Measurements from ENCODE around the gene SLC25A12.
"Not testable (repeated sequence)": the region's sequence is repeated elsewhere in the genome, so short reads cannot be mapped to it uniquely, and the experiment has no call there.

Gene SLC25A12

GRCh38 chr2:171788316-171788993, 105.6 kb downstream of the SLC25A12 start:
- Histone ChIP-seq H3K9ac (ENCODE audit: insufficient read length) (no peak overlapping the region), H3K4me3 (no peak overlapping the region), H3K27ac (no peak overlapping the region), H3K9me3 (ENCODE audit: low read depth, low read length) (no peaks in the 10 kb centered on the region), H3K36me3 (ENCODE audit: insufficient read depth, low read length) (peaks cover 36% of the 10 kb centered on the region)
- TF ChIP-seq EZH2 (IDR thresholded peaks at IDR 0.05): no peak
- no peak for DNase-seq (ENCODE audit: low read depth, low spot score)

DNA sequence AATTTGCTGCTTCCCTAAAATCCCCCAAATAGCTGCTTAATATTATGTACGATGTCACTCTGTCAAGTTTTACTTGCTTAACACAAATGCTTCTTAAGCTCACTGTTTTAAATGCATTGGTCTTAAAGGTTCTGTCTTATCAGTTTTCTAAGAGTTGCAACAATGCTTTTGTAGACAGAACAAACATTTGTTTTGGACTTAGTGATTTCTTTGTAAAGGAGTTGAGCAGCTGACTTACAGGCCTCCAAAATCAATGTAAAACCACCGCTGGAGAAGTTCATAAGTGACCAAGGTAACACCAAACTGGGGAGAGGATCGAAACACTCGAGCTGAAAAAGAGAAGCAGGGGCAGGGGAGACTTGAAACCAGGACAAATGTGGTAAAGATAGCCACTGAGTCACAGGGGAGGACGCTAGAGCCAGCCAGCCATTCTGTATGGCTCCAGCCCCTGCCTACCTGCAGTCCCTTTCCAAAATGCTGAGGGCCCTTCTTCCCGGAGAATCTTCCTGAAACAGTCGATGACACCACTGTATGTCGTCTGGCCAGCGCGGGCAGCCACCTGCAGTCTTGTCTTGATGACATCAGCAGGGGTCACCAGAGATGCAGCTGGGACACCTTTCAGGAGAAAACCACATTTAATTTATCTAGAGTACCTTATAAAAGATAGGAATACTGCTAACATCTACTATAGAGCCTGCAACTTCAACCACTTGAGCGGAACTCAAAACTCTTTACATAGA, 106.5 kb downstream of the SLC25A12 start:
- Histone ChIP-seq H3K9ac (ENCODE audit: insufficient read length) (no peak overlapping the region), H3K9me3 (ENCODE audit: low read depth, low read length) (no peaks in the 10 kb centered on the region), H3K27ac (no peak overlapping the region), H3K4me3 (no peak overlapping the region), H3K36me3 (ENCODE audit: insufficient read depth, low read length) (peaks cover 44% of the 10 kb centered on the region)
- no peak for TF ChIP-seq EZH2 (IDR thresholded peaks at IDR 0.05)
- no peak for TF ChIP-seq FOXP2 (optimal IDR thresholded peaks at IDR 0.05; ENCODE audit: control extremely low read depth, extremely low read length, insufficient read depth)
- TF ChIP-seq POLR2AphosphoS5 (IDR thresholded peaks at IDR 0.05; ENCODE audit: borderline replicate concordance, low read depth, low read length): no peak
- no peak for DNase-seq (ENCODE audit: low read depth, low spot score)

DNA sequence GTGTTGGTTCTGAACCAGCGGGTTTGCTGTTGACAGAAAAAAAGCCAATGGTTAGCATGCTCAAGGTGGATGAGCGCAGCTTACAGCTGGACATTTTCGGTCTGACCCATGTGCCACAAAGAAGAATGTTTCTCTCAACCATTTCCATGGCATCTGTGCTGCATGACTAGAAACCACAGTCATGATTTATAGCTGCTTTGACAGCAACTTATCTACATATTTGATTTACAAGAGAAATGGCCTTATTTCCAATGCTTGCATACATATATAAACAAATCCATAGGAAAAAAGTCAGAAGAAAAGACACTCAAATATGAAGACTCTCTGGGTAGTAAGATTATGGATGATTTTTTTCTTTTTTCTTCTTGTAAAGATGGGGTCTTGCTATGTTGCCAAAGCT, 108.6 kb downstream of the SLC25A12 start:
- Histone ChIP-seq H3K4me3 (no peak overlapping the region), H3K36me3 (ENCODE audit: insufficient read depth, low read length) (peaks cover 50% of the 10 kb centered on the region)
- no peak for DNase-seq (ENCODE audit: low read depth, low spot score)

DNA sequence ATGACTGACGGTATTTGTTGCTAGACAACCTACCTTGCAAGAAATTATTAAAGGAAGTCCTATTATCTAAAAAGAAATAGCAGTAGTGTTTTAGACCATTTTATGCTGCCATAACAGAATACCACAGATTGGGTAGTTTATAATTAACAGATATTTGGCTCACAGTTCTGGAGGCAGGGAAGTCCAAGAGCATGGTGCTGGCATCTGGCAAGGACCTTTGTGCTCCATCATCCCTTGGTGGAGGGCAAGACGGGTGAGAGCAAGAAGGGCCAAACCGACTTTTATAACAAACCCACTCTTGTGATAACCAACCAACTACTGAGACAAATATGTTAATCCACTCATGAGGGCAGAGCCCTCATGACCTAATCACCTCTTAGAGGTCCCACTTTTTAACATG, 115.5 kb downstream of the SLC25A12 start:
- peaks cover 18% of the 10 kb centered on the region for H3K36me3 ChIP-seq (ENCODE audit: insufficient read depth, low read length)
- H3K4me3 ChIP-seq: no peak overlapping the region
- TF ChIP-seq EZH2 (IDR thresholded peaks at IDR 0.05): no peak
- no peak for TF ChIP-seq FOXP2 (optimal IDR thresholded peaks at IDR 0.05; ENCODE audit: control extremely low read depth, extremely low read length, insufficient read depth)
- no peak for TF ChIP-seq POLR2AphosphoS5 (IDR thresholded peaks at IDR 0.05; ENCODE audit: borderline replicate concordance, low read depth, low read length)
- no peak for DNase-seq (ENCODE audit: low read depth, low spot score)
- H3K9me3 ChIP-seq (ENCODE audit: low read depth, low read length): no peaks in the 10 kb centered on the region; the same call in 1 of the 2 replicates
- H3K27ac ChIP-seq: no peak overlapping the region
- H3K9ac ChIP-seq (ENCODE audit: insufficient read length): no peak overlapping the region

More for the DNA sequence above, 108.6 kb downstream of the SLC25A12 start:
- Histone ChIP-seq H3K27ac (no peak overlapping the region), H3K9me3 (ENCODE audit: low read depth, low read length) (no peaks in the 10 kb centered on the region; the same call in 1 of the 2 replicates), H3K9ac (ENCODE audit: insufficient read length) (no peak overlapping the region)
- TF ChIP-seq POLR2AphosphoS5 (IDR thresholded peaks at IDR 0.05; ENCODE audit: borderline replicate concordance, low read depth, low read length): no peak

GRCh38 chr2:171774581-171774980, 119.5 kb downstream of the SLC25A12 start:
- H3K4me3 ChIP-seq; H3K36me3 ChIP-seq (ENCODE audit: insufficient read depth, low read length); H3K9me3 ChIP-seq (ENCODE audit: low read depth, low read length); DNase-seq (ENCODE audit: low read depth, low spot score); H3K9ac ChIP-seq (ENCODE audit: insufficient read length); H3K27ac ChIP-seq: not testable (repeated sequence)

DNA sequence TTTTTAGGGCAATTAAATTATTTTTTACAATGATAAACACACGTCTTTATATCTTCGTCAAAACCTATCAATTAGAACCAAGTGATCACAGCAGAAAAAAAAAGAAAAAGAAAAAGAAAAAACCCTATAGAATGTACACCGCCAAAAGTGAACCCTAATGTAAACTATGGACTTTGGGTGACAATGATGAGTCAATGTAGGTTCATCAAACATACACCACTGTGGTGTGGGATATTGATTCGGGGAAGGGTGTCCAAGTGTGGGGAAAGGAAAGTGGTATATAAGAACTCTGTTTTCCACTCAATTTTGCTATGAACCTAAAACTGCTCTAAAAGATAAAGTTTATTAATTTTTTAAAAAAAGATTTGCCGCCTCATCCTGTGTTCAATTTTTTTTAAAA, 121.7 kb downstream of the SLC25A12 start:
- no peak overlapping the region for H3K9ac ChIP-seq (ENCODE audit: insufficient read length)
- no peak for DNase-seq (ENCODE audit: low read depth, low spot score)
- no peak for TF ChIP-seq EZH2 (IDR thresholded peaks at IDR 0.05)
- no peak for TF ChIP-seq POLR2AphosphoS5 (IDR thresholded peaks at IDR 0.05; ENCODE audit: borderline replicate concordance, low read depth, low read length)
- no peak for TF ChIP-seq FOXP2 (optimal IDR thresholded peaks at IDR 0.05; ENCODE audit: control extremely low read depth, extremely low read length, insufficient read depth)
- no peak overlapping the region for H3K4me3 ChIP-seq
- H3K9me3 ChIP-seq (ENCODE audit: low read depth, low read length): no peaks in the 10 kb centered on the region
- no peak overlapping the region for H3K27ac ChIP-seq
- no peaks in the 10 kb centered on the region for H3K36me3 ChIP-seq (ENCODE audit: insufficient read depth, low read length)

DNA sequence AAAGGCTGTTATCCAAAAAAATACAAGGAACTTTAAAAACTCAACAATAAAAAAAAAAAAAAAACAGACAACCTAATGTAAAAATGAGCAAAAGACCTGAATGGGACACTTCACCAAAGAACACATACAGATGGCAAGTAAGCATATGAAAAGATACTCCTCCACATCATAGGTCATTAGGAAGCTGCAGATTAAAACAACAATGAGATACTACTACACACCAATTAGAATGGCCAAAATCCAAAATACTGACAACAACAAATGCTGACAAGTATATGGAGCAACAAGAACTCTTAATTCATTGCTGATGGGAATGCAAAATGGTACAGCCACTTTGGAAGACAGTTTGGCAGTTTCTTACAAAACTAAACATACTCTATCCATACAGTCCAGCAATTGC, 122.6 kb downstream of the SLC25A12 start:
- no peaks in the 10 kb centered on the region; the same call in 1 of the 2 replicates for H3K36me3 ChIP-seq (ENCODE audit: insufficient read depth, low read length)
- TF ChIP-seq POLR2AphosphoS5 (IDR thresholded peaks at IDR 0.05; ENCODE audit: borderline replicate concordance, low read depth, low read length) (no peak), FOXP2 (optimal IDR thresholded peaks at IDR 0.05; ENCODE audit: control extremely low read depth, extremely low read length, insufficient read depth) (no peak)
- no peak overlapping the region for H3K9ac ChIP-seq (ENCODE audit: insufficient read length)
- no peak overlapping the region for H3K4me3 ChIP-seq
- no peaks in the 10 kb centered on the region for H3K9me3 ChIP-seq (ENCODE audit: low read depth, low read length)
- no peak for DNase-seq (ENCODE audit: low read depth, low spot score)
- H3K27ac ChIP-seq: no peak overlapping the region

DNA sequence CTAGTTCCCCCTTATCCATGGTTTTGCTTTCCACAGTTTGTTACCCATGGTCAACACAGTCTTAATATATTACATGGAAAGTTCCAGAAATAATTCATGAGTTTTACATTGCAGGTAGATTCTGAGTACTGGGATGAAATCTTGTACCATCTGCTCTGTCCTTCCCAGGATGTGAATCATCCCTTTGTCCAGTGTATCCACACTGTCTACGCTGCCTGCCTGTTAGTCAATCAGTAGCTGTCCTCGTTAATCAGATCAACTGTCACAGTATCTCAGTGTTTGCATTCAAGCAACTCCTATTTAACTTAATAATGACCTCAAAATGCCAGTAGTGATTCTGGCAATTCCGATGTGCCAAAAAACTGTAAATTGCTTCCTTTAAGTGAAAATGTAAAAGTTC, 130.4 kb downstream of the SLC25A12 start:
- H3K4me3 ChIP-seq: no peak overlapping the region
- H3K27ac ChIP-seq: no peak overlapping the region
- no peaks in the 10 kb centered on the region for H3K9me3 ChIP-seq (ENCODE audit: low read depth, low read length)
- no peak for DNase-seq (ENCODE audit: low read depth, low spot score)
- no peak for TF ChIP-seq EZH2 (IDR thresholded peaks at IDR 0.05)
- TF ChIP-seq POLR2AphosphoS5 (IDR thresholded peaks at IDR 0.05; ENCODE audit: borderline replicate concordance, low read depth, low read length): no peak
- no peak for TF ChIP-seq FOXP2 (optimal IDR thresholded peaks at IDR 0.05; ENCODE audit: control extremely low read depth, extremely low read length, insufficient read depth)
- H3K36me3 ChIP-seq (ENCODE audit: insufficient read depth, low read length): peaks cover 18% of the 10 kb centered on the region
- H3K9ac ChIP-seq (ENCODE audit: insufficient read length): no peak overlapping the region

Measured in SK-N-MC (cell line).